Middle frontal gyrus (tissue), 1 donor: Measurements from ENCODE around the gene INSL3.
"Not testable (repeated sequence)": the region's sequence is repeated elsewhere in the genome, so short reads cannot be mapped to it uniquely, and the experiment has no call there.

ENCODE experiments used
- DNase-seq: peaks from one replicate; pipeline ENCODE4 v3.0.0-alpha.2; 2015; ENCODE audit warnings: low spot score; ENCODE audit errors: extremely low spot score

INSL3 gene

DNA sequence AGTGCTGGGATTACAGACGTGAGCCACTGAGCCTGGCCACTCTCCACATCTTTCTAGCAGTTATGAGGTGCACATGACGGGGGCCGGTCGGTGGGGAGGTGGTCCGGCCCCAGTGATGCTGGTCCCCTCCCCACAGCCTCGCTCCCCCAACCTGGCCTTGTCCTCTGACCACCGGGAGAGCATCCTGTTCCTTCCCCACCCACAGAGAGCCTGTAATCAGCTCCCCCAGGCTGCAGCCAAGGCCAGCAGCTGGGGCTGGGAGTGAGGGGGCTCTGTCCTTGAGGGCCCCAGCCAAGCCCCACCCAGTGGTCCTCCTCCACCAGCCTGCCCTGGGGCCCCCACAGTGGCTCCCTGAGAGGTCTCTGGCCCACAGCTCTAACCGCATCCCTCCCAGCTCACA is 3.0 kb upstream of the INSL3 start:
- no peak for DNase-seq

DNA sequence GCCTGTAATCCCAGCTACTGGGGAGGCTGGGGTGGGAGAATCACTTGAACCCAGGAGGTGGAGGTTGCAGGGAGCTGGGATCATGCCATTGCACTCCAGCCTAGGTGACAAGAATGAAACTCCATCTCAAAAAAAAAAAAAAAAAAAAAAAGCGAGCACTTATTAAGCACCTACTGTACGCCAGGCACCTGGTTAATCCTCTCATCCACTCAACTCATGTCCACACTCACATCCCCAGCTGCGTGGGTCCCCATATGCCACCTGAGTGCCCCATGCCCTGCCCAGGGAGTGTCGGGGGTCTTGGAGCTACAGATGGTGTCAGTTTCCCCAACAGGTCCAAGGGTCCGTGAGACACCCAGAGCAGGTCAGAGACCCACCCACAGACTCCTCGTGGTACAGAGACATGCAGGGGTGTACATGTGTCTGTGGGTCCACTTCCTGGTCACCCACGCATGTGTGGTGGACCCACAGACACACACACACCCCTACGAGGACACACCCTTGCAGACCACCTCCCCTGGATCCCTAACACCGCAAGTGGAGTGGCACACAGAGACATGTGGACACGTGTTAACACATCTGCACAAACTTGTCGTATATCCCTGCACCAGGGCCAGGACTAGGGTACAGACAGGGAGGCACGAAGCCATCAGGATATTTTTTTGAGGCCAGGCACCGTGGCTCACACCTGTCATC is 3.5 kb downstream of the INSL3 start:
- DNase-seq, result no peak

DNA sequence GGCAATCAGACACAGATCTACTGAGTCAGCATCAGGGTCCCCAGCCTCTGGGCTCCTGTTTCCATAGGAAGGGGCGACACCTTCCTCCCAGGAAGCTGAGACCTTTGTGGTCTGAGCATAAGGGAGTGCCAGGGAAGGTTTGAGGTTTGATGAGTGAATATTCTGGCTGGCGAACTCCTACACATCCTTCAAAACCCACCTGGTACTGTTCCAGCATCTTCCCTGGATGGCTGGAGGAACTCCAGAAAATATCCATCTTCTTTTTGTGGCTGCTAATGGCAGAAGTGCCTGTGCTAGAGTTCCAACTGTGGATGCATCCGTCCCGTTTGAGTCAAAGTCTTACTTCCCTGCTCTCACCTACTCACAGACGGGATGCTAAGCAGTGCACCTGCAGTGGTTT is 9.2 kb downstream of the INSL3 start:
- DNase-seq, result no peak

DNA sequence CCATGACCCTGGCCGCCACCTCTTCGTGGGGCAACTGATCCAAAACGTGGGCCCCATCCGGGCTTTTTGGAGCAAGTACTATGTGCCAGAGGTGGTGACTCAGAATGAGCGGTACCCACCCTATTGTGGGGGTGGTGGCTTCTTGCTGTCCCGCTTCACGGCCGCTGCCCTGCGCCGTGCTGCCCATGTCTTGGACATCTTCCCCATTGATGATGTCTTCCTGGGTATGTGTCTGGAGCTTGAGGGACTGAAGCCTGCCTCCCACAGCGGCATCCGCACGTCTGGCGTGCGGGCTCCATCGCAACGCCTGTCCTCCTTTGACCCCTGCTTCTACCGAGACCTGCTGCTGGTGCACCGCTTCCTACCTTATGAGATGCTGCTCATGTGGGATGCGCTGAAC is 9.6 kb downstream of the INSL3 start:
- DNase-seq, result no peak

DNA sequence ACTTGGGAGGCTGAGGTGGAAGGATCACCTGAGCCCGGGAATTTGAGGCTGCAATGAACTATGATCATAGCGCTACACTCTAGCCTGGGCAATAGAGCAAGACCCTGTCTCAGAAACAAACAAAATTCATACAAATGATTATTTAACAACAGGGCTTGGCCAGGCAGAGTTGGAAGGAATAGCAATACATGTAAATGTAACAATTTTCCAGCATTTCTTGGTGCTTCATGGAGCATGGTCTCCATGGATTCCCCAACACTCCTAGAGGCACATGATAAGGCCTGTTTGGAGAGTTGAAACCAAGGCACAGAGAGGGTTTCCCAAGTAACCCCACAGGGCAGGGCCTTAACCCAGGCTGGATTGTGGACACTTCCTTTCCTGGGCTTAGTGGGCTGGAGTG is 10.2 kb downstream of the INSL3 start:
- DNase-seq, result no peak

DNA sequence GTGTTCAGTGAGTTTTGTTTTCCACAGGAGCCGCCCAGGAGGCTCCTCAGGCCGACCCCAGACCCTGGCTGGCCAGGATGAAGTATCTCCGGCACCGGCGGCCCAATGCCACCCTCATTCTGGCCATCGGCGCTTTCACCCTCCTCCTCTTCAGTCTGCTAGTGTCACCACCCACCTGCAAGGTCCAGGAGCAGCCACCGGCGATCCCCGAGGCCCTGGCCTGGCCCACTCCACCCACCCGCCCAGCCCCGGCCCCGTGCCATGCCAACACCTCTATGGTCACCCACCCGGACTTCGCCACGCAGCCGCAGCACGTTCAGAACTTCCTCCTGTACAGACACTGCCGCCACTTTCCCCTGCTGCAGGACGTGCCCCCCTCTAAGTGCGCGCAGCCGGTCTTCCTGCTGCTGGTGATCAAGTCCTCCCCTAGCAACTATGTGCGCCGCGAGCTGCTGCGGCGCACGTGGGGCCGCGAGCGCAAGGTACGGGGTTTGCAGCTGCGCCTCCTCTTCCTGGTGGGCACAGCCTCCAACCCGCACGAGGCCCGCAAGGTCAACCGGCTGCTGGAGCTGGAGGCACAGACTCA is 13.5 kb downstream of the INSL3 start:
- DNase-seq, result no peak

DNA sequence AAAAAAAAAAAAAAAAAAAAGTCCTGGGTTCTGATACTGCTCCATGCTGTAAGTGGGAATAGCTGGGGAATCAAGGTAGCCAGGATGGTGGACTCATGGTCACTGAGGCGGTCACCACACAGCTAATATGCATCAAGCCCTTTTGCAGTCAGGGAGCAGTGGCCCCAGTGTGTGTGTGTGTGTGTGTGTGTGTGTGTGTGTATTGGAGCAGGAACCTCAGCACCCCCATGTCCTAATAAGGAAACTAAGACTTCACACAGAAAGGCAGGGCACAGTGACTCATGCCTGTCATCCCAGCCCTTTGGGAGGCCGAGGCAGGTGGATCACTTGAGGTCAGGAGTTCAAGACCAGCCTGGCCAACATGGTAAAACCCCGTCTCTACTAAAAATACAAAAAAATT is 14.4 kb downstream of the INSL3 start:
- no peak for DNase-seq

DNA sequence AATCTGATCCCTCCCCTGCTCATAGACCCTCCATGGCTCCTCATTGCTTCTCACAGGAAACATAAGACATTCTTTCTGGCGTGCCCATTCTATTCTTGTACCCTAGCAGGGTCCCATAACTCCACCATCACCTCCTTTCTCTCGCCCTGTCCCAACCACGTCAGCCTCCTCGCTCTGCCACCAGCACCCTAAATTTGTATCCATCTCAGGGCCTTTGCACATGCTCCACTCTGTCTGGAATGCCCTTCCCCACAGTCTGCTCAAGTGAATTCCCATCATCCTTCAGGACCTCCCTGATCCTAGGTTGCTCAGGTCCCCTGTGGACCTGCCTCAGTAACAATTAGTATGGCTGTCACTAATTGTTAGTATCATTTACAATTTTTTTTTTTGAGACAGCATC is 15.9 kb downstream of the INSL3 start:
- no peak for DNase-seq

DNA sequence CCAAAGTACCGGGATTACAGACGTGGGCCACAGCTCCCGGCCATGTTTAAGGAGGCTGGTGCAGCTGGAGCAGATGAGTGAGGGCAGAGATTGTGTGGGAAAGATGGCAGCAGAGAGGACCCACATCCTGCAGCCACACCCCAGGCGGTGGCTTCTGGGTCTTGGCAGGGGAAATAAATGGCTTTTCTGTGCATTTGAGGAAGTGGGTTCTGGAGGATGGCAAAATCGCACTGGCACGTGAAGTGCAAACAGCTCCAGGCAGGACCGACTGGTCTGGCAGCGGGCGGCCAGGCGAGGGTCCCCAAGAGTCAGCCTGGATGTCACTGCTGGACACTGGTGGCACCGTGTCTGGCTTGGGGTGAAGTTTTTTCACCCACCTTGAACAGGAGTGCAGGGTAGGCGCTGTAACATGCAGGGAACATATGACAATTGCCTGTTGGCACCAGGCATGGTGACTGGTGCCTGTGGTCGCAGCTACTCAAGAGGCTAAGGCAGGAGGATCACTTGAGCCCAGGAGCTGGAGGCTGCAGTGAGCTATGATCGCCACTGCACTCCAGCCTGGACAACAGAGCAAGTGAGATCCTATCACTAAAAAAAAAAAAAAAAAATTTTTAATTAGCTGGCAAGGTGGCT is 17.9 kb downstream of the INSL3 start:
- no peak for DNase-seq

DNA sequence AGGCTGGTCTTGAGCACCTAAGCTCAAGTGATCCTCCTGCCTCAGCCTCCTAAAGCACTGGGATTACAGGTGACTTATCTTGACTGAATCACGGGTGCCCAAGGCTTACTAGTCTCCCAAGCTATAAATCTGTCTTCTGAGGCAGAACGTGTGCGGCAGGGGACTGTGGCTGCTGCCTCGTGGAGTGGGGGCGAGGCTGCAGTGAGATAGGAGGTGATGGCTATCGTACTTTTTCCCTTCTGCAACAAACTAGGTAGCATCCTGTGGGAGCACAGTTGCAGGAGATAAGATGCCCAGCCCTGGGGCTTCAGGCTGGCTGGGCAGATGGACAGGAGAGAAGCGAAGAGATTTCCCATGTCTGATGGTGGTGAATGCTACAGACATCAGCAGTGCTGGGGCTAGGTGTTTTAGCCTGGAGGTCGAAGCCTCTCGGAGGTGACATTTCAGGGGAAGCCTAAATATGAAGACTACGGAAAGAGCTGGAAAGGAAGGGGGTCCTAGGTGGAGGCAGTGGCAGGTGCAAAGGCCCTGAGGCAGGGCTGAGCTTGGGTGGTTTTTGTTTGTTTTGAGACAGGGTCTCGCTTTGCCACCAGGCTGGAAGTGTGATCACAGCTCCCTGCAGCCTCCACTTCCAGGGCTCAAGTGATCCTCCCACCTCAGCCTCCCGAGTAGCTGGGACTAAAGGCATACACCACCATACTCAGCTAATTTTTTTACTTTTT is 19.0 kb downstream of the INSL3 start:
- DNase-seq, result no peak

DNA sequence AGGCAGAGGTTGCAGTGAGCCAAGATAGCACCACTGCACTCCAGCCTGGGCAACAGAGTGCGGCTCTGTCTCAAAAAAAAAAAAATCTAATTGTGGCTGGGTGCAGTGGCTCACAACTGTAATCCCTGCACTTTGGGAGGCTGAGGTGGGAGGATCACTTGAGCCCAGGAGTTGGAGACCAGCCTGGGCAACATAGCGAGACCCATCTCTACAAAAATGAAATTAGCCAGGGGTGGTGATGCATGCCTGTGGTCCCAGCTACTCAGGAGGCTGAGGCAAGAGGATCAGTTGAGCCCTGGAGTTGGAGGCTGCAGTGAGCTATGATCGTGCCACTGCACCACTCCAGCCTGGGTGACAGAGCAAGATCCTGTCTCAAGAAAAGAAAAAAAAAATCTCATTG is 22.7 kb downstream of the INSL3 start:
- not testable (repeated sequence) for DNase-seq

DNA sequence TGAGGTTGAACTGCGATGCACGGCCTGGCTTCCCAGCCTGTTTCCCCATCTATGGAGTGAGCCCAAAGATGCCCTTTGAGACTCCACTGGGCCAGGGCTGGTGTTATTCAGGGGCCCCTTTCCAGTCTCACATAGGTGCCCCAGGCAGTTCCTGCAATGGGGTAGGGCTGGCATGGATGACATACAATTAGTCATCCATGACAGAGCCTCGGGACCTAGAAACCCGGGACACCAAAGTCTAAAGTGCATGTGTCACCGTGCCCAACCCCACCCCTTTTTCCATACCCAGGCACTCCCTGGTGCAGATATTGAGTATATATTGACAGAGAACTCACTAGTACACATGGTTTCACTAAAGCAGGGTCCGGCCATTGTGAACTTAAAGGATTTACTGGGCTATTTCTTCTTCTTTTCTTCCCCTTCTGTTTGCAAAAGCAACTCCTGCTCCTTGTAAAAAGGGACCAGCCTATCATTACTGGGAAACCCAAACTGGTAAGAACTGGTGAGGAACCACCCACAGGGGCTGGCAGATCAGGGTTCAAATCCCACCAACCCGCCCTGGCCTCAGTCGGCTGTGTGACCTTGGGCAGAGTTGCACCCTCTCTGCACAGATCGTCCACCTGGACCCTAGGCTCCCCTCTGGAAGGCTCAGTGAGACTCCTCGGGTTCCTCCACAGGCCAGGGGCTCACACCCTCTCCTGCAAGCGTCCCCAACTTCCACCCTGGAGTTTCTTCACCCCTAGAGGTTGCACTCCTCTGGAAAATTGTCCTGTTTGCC is 23.7 kb downstream of the INSL3 start:
- no peak for DNase-seq

DNA sequence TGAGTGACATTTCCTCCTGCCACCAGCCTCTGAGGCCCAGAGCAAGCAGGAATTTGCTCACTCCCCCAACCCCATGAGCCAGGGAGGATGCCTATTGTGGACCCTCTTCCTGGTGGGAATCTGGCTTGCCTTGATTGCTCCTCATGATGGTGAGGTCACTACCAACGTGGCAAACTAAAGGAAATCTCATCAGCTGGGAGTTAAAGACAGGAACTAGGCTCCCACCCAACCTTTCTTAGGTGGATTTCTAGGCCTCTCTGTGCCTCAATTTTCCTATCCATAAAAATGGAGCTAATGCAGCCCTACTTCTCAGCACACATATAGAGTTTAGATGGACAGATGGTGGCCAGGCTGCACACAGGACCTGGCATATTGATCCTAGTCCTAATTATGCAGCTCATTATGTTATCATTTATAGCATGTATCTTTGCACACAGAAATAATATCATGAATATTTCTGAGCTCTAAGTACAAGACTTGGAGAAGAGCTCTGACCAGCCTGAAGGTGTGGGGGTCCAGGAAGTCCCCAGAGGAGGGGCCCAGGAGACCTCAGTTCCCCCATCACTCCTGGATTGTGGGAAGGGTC is 24.4 kb downstream of the INSL3 start:
- DNase-seq, result no peak

DNA sequence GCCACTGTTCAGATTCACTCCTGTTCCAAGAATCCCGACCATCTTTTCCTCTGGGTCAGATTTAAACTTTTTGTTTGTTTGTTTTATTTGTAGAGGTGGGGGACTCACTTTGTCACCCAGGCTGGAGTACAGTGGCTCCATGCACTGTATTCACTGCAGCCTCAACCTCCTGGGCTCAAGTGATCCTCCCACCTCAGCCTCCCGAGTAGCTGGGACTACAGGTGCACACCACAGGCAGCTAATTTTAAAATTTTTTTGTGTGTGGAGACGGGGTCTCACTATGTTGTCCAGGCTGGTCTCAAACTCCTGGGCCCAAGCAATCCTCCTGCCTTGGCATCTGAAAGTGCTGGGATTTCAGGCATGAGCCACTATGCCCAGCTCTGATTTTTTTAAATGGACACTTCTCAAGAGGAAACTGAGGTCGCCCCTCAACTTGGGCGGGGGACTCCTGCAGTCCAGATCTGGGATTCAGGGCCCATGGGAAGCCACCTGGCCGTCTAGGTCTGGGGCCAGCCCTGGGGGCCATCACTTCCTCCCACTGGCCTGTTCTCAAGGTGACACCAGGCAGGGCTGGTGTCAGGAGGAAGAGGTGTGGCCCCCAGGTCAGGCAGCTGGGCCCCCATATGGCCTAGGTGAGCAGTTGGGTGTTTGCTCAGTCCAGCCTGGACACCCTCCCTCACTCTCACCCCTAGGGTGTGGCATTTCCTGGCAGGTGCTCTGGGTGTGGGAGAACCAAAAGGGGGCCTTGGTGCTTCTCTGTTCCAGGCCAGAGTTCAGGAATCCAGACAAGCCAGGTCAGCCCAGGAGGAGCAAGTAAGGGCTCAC is 25.1 kb downstream of the INSL3 start:
- DNase-seq, result no peak

DNA sequence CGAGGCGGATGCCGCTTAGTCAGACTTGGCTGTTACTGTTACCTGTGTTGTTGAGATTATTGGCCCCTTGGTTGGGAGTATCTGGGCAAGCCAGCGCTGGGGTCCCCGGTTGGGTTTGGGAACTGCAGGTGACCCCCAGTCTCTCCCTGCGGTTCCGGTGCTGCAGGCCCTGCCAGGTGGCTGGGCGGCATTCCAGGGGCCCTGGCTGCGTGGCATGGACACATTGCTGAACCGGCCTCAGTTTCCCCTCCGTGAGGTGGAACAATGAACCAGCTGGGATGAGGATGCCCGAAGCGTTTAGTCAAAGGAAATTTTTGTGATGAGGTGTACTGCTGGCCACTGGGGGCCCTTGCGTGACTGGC is 25.8 kb downstream of the INSL3 start:
- DNase-seq, result no peak

DNA sequence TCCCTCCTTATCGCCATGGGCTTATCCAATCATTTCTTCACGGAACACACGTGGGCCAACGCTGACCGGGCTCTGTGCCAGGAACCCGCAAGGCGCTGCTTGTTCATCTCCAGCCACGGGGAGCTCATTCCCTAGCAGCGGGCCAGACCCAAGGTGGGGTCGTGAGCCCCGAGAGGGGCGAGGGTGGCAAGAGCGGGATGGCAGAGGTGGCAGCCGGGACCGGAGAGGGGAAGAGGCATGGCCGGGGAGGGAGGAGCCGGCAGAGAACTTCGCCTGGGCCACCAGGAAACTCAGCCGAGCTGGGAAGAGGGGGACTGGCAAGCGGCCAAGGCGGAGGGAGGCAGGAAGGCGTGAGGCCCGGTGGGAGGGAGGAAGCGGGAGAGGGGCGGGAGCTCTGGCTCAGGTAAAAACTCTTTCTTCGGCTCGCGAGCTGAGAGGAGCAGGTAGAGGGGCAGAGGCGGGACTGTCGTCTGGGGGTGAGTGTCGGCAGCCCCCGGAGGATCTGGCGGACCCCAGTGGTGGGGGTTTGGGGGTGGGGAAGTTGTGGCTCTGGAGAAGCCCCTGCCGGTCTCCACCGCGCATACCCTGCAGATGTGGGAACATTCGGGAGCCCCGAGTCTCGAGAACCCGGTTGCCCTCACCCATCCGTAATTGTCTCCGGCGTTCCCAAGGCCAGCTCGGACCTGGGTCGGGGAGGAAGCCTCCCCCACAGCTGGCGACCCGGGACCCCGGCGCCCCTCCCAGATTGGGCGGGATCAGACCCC is 26.4 kb downstream of the INSL3 start, which contains the start of gene B3GNT3:
TSS of gene B3GNT3 (plus strand) at position 408 of the 764 bp plus-strand sequence. CDS start 12,670 bp downstream, outside the sequence.
- no peak for DNase-seq

DNA sequence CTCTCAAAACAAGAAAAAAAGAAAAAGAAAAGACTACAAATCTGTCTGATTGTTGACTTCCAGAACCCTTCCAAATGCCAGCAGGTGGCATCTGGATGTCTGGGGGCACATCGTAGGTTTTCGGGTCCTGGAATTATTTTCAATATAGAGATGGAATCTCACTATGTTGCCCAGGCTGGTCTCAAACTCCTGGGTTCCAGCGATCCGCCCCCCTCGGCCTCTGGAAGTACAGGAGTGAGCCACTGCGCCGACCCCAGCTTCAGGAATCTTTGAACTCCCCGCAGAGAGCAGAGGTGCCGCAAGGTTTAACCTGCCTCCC is 26.9 kb downstream of the INSL3 start:
- DNase-seq, result no peak

DNA sequence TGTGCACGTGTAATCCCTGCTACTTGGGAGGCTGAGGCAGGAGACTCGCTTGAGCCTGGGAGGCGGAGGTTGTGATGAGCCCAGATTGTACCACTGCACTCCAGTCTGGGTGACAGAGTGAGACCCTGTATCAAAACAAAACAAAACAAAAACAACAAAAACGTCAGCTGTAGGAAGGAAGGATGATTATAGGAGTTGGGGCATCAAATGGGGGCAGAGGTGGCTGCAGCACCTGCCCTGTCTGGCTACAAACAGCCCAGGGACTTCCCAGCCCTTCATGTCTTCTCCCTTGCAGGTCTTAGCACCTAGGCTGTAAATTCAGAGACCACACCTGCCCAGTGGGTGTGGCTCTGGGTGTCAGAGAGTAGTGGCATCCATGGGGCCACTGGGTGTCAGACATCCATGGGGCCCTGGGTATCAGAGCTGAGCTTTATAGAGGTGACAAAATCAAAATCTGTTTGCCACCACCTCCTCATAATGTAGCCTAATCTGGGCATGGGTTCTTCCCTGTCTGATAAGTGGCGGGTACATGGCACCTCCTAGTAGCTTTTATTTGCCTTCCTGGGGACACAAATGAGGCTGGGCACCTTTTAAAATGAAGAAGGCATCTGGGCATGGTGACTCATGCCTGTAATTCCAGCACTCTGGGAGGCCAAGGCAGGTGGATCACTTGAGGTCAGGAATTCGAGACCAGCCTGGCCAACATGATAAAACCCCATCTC is 31.1 kb downstream of the INSL3 start:
- no peak for DNase-seq

DNA sequence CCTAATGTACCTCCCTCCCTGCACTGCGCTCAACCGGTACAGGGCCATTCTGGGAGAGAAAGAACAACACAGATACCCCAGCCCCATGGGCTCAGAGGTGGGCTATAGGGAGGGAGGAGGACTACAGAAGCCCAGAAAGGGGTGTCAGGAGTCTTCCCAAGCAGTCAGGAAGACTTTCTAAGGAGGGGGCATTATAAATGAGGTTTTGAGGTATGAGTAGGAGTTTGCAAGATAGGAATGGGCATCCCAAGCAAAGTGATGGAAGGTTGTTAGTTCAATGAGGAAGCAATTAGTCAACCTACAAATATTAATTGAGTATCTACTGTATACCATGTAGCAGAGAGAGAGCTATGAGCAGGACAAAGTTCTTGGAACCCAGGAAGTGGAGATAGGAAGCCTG is 32.7 kb downstream of the INSL3 start:
- no peak for DNase-seq
